Type B pancreatic cell (in vitro differentiated cells): Measurements from ENCODE around the gene PODXL2. TPM values are rescaled to one million over a fixed set of nuclear protein-coding genes. Genes with fewer than 3 reads are reported as not detected.

ENCODE experiments used
- DNase-seq: peaks from one replicate; pipeline ENCODE4 v3.0.0; 2021; ENCODE audit warnings: mixed read lengths; ENCODE audit not compliant: unreplicated experiment; ENCODE audit errors: extremely low spot score
- H3K27ac Mint-ChIP-seq: 2 replicates; pipeline ENCODE4 v1.8.0; 2021; ENCODE audit warnings: mild to moderate bottlenecking, mixed read lengths
- H3K27me3 Mint-ChIP-seq: 2 replicates; pipeline ENCODE4 v1.8.0; 2021; ENCODE audit warnings: mixed read lengths
- H3K36me3 Mint-ChIP-seq: 2 replicates; pipeline ENCODE4 v1.8.0; 2021; ENCODE audit warnings: mixed read lengths
- H3K4me1 Mint-ChIP-seq: one replicate; pipeline ENCODE4 v1.8.0; 2021; ENCODE audit warnings: mixed read lengths; ENCODE audit not compliant: unreplicated experiment
- H3K4me3 Mint-ChIP-seq: 2 replicates; pipeline ENCODE4 v1.8.0; 2021; ENCODE audit warnings: mild to moderate bottlenecking, mixed read lengths
- H3K9me3 Mint-ChIP-seq: 2 replicates; pipeline ENCODE4 v1.8.0; 2021; ENCODE audit warnings: mixed read lengths
- total RNA-seq: library from RNA; stranded (reverse); gene quantifications from 2 replicates; pipeline ENCODE4 v1.2.1, GENCODE V29; 2021; ENCODE audit warnings: low replicate concordance
- TF ChIP-seq, protein P1 (sequence below): fragments of 200-600 bp; sonication (generic); conservative IDR thresholded peaks from 2 replicates; pipeline ENCODE4 v1.5.0; 2021; ENCODE audit warnings: antibody characterized with exemption, mild to moderate bottlenecking

The PODXL2 gene
- total RNA-seq, 1 donor from 2014 or later = 48.9 TPM

DNA sequence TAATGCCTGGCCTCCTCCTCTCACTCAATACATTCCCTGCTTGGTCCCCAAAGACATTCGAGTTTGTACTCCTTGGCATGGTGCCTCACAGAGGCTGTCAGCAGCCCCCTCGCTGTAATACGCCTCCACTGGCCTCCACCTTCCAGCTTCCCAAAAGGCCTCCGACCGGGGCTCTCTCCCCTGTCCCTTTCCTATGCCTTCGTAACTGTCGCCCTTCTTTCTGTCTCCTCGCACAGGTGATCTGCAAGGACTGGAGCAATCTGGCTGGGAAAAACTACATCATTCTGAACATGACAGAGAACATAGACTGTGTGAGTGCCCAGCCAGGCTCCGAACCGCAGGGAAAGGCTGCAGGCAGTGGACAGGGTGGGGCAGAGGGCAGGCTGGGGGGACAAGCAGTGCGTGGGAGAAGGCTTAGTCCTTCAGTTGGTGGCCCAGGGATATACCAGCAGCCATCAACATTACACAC is 33.0 kb downstream of the PODXL2 start:
- TF ChIP-seq, protein P1, sequence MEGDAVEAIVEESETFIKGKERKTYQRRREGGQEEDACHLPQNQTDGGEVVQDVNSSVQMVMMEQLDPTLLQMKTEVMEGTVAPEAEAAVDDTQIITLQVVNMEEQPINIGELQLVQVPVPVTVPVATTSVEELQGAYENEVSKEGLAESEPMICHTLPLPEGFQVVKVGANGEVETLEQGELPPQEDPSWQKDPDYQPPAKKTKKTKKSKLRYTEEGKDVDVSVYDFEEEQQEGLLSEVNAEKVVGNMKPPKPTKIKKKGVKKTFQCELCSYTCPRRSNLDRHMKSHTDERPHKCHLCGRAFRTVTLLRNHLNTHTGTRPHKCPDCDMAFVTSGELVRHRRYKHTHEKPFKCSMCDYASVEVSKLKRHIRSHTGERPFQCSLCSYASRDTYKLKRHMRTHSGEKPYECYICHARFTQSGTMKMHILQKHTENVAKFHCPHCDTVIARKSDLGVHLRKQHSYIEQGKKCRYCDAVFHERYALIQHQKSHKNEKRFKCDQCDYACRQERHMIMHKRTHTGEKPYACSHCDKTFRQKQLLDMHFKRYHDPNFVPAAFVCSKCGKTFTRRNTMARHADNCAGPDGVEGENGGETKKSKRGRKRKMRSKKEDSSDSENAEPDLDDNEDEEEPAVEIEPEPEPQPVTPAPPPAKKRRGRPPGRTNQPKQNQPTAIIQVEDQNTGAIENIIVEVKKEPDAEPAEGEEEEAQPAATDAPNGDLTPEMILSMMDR = no peak
- H3K27me3 Mint-ChIP-seq = no peaks in the 10 kb centered on the region
- no peaks in the 10 kb centered on the region for H3K9me3 Mint-ChIP-seq
- H3K36me3 Mint-ChIP-seq = peaks cover 20% of the 10 kb centered on the region
- H3K27ac Mint-ChIP-seq = no peak overlapping the region
- no peak overlapping the region for H3K4me3 Mint-ChIP-seq
- no peaks in the 10 kb centered on the region for H3K4me1 Mint-ChIP-seq
- DNase-seq = no peak

DNA sequence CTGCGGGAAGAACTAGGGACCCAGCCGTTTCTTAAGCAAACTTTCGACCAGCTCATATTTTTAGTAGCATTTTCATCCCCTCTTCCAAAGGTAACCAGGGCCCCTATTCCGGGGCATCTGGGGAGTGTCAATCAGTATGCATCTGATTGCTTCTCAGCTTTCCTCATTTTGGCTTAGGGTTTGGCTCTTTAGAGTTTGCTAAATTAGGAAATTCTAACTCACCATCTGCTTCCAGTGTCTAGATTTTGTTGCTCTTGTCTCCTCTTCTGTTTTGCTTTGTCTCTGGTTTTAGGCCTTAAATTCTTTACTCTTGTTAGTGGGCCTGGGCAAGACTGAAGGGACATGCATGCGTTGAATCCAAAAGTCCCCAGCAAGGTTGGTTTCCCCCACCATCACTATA is 34.2 kb downstream of the PODXL2 start:
- no peaks in the 10 kb centered on the region for H3K4me1 Mint-ChIP-seq

DNA sequence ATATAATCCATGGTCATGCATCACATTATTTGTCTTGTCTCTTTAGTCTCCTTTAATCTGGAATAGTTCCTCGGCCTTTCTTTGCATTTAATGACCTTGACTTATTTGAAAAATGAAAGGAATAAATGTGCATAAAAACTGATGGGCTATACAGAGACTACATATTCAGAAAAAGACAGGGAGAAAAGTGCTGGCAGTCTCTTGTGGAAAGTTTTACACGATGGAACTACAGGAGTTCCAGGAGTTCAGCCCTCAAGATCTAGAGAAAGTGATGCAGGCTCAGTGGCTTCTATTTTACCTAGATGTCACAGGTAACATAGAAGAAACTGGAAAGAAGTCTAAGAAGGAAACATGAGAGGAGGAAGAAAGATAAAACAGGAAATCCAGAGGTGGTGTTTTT is 36.2 kb downstream of the PODXL2 start:
- Mint-ChIP-seq H3K9me3 (no peaks in the 10 kb centered on the region), H3K4me1 (no peaks in the 10 kb centered on the region), H3K36me3 (peaks cover 19% of the 10 kb centered on the region), H3K27ac (no peak overlapping the region), H3K4me3 (no peak overlapping the region), H3K27me3 (no peaks in the 10 kb centered on the region)
- TF ChIP-seq, protein P1 = no peak
- DNase-seq = no peak

More for the DNA sequence above, 34.2 kb downstream of the PODXL2 start:
- TF ChIP-seq, protein P1 = no peak
- H3K27me3 Mint-ChIP-seq = no peaks in the 10 kb centered on the region
- no peak overlapping the region for H3K27ac Mint-ChIP-seq
- no peak overlapping the region for H3K4me3 Mint-ChIP-seq
- peaks cover 20% of the 10 kb centered on the region for H3K36me3 Mint-ChIP-seq
- no peaks in the 10 kb centered on the region for H3K9me3 Mint-ChIP-seq
- DNase-seq = no peak

DNA sequence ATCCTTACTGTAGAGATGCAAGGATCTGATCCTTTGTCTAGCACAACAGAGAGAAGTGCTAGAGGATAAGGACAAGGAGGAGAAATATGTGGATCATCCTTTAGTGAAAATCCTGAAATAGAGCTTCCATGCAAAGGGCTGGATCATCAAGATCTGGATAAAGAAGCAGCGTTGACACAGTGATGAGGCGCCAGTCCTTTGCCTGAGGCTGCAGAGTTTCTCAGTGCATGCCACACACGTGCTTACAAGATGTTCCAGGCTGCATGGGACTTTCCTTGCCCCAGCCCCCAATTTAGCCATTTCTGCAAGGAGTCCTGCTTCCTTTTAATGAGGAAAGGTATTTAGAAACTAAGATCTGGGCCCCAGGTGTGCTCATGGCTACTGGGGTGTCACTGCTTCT is 36.6 kb downstream of the PODXL2 start:
- Mint-ChIP-seq H3K36me3 (peaks cover 16% of the 10 kb centered on the region), H3K4me3 (no peak overlapping the region), H3K4me1 (no peaks in the 10 kb centered on the region), H3K9me3 (no peaks in the 10 kb centered on the region), H3K27ac (no peak overlapping the region), H3K27me3 (no peaks in the 10 kb centered on the region)
- no peak for DNase-seq
- TF ChIP-seq, protein P1 = no peak

DNA sequence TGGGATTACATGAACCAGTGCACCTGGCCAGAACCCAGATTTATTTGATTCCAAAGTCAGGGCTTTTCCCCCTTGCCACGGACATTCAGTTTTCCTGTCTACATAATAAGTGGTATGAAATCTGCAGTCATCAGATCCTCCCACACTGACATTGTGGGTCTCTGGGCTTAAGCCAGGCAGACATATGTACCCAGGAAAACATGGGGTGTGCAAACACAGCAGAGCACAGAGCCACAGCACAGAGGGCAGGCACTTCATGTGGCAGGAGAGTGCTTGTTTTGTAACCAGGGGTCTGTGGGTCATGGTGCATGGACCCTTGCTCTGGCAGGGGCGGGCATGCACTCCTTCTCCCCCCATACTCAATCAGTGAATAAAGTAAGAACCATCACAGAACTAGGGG is 37.7 kb downstream of the PODXL2 start:
- no peaks in the 10 kb centered on the region for H3K27me3 Mint-ChIP-seq
- no peak overlapping the region for H3K4me3 Mint-ChIP-seq
- no peak for DNase-seq
- H3K27ac Mint-ChIP-seq = no peak overlapping the region
- H3K36me3 Mint-ChIP-seq = peaks cover 16% of the 10 kb centered on the region
- no peaks in the 10 kb centered on the region for H3K9me3 Mint-ChIP-seq
- TF ChIP-seq, protein P1 = no peak
- H3K4me1 Mint-ChIP-seq = no peaks in the 10 kb centered on the region
